ELR (cell line): Measurements from ENCODE around the gene UMAD1.
A peak's percentile ranks its signal among the peaks of the same experiment; 100 is the strongest.
"Not testable (repeated sequence)": the region's sequence is repeated elsewhere in the genome, so short reads cannot be mapped to it uniquely, and the experiment has no call there.

Experiments used
- DNase-seq: peaks from one replicate; pipeline ENCODE4 v3.0.0-alpha.2; 2015; ENCODE audit warnings: low read depth

Gene UMAD1

DNA sequence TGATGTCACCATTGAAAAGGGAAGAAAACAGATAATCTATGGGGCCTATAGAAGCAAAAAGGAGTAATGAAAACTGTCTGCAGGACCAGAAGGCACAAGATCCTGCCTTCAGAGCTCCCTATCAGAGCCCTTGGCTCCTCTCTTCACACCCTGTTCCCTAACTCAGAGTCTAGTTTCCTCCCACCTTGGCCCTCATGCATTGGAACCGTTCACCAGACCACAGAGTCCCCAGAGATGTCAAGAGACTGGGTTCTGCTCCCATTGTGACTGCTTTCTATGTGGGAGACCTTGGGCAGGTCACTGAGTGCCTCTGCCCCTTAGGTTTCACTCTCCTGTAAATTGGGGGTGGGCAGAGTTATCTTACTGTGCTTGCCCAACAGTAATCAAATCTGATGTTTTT is 158.0 kb downstream of the UMAD1 start:
- no peak for DNase-seq

DNA sequence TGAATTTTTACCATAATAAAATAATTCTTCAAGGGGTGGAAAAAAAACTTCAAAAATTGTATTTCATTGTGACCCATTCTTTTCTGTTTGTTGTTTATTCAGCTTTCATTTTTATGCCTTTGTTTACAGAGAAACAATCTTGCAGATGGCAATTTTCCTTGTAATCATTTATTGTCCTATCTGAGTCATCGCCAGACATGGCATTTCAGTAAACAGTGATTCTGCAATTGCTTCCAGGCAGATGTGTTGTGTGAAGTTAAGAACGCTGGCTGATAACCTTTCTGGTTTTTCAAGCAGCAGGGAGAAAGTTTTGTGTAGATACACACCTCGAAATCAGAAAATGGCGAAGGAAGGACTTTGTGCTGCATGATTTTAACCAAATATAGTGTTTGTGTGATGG is 158.6 kb downstream of the UMAD1 start:
- peak; percentile 67 for DNase-seq

DNA sequence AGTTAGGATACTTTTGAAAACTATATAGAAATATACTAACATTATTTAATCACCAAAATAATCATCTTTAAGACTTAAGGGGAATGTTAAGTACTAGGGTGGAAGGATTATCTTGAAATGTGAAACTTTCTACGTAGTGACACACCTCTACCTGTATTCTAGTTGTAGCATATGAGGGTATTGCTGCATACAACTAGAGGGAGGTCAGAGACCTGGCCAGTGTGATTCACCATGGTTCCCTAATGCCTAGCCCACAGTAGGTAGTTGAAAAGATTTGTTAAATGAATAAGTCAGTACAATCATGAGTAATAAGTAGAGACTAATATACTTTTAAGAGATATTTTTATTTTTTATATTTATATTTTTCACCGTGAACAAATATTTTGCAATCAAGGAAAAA is 162.0 kb downstream of the UMAD1 start:
- DNase-seq: no peak

DNA sequence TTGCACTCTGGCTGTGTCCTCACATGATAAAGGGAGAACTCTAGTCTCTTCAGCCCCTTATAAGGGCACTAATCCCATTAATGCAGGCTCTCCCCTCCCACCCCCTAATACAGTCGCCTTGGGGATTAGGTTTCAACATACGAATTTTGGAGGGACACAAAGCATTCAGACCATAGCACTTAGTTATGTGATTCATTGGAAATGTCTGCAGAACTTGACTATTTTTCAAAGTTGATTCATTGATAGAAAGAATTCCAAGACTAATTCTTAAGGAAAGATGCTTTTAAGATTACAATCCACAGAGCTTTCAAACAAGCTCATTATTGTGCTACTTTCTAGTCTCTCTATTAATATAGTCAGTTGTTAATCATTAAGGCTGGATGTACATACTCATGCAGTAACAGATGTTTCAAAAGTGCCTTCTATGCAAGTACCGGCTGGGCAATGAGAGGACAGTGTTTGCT is 163.2 kb downstream of the UMAD1 start:
- DNase-seq: no peak

DNA sequence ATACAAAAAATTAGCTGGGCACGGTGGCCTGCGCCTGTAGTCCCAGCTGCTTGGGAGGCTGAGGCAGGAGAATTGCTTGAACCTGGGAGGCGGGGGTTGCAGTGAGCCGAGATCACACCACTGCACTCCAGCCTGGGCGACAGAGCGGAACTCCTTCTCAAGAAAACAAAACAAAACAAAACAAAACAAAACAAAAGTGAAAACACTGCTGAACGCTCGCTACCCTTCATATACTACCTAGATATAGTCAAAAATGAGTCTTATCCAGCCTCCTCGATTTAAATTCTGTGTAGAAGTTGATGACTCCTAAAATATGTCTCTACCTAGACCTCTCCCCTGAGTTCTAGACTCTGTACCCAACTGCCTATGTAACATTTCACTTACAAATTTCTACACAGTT is 164.3 kb downstream of the UMAD1 start:
- DNase-seq: not testable (repeated sequence)

DNA sequence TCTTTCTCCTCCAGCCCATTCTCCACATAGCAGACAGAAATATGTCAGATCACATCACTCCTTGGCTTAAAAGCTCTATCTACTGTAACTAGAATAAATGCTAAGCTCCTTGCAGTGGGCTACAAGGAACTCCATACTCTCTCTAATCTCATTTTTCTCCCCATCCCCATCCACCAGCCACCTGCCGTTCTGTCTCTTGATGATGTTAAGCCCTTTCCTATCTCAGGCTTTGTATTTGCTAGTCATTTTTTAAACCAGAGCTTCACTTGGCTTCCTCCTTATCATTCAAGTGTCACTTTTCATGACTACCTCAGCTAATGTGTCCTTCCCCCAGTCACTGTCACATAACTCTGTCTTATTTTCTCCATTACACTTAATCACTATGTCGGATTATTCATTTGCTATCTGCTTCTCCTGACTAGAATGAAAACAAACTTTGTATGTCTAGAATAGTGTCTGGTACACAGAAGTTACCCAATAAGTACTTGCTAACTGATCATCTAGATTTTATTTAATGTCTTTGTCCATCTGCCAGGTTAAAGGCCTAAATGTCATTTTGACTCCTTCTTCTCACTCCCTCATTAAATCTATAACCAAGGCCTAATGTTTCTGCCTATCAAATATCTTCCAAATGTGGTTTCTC is 165.1 kb downstream of the UMAD1 start:
- DNase-seq: no peak

DNA sequence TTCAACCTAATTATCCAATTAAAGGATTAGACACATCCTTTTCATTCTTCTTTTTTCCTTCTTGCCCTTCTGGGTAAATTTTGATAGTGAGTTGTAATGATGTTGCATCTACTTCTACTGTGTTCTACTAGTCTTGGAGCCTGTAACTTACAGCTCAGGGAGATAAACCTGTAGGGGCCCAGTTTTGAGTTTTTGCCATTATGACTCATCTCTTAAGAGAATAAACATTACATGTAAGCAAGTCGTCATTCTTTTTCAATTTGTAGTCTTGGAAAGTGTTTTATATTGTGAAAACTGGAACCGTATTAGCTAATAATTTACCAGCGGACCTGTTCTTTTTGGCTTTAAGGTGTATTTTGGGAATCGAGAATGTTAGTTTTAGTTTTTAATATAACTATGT is 167.6 kb downstream of the UMAD1 start:
- peak; percentile 83 for DNase-seq

DNA sequence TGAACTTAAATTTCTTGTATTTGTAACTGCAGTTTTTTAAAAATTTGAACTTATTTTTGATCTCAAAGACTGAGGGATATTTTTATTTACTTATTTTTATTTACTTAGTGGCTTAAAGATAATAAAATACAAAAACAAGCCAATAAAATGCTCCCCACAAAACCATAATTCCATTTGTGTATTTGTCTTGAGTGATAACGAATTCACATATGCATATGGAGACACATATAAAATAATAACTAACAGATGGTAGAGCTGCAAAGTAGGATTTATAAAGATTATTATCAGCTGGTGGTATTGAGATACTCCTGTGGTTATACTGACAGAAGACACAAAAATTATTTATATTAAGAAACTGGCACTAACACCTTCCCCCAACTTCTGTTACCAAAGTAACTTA is 168.1 kb downstream of the UMAD1 start:
- DNase-seq: no peak

DNA sequence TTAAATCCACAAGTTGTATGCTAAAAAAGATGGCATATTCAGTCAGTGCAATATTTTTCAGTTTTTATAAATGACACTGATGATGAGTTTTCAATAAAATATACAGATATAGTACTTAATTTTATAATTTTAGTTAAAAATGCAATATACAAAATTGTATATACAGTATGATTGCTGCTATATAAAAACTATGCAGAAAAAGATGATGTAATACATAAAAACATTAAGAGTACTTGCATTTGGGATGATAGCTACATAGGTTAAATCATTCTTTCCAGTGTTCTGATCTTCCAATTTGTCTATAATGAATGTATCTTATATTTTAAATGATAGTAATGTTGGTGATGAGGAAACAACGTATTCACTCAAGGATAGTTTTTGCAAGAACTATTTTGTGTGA is 169.8 kb downstream of the UMAD1 start:
- DNase-seq: no peak

DNA sequence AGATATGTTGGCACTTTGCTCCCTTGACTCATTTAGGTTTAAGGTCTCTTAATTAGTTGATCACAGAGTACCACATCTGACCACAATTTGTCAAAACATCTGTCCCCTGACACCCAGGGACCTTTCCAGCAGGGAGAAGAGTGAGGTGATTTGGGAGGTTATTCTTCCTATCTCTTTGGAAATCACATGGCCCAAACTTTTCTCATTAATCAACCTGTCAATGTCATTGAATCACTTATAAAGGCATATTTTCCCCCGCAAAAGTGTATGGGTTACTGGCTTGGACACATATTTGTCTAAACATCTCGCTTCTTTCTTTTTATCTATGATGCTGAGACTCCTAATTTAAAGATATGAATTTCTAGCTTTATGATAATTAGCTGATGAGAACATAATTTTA is 170.3 kb downstream of the UMAD1 start:
- DNase-seq: no peak

DNA sequence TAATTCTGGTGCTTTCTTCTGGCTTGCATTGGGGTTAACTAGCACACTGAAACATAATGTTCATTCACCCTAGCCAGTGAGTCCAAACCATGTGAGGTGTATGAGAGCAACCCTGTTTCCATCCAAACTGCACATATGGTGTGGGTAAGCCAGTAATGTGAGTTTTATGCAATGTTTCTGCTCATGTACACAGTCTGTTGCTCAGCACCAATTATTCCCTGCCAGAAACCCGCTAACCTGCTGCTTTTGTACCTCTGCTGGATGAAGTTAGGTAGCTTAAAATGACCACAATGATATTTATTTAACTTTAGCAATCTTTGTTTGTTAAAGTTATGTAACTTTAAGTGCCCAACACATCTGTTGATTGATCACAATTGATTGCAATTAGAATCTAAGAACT is 171.6 kb downstream of the UMAD1 start:
- no peak for DNase-seq

DNA sequence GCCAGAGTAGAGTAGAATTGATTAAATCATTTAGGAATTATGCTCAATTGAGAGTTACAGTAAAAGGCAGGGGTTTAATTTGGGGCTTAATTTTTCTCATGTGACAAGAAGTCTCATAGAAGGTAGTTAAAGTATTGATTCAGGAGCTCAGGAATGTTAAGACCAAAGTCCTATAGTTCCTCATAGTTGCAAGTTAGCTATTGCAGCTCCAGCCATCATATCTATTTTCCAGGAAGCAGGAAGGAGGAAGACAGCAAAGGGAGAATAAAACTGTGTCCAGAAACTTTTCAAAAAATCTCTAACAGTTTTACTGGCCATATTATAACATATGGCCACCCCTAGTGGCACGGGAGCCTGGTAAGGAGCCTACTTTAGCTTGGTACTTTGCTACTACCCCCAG is 174.8 kb downstream of the UMAD1 start:
- no peak for DNase-seq

DNA sequence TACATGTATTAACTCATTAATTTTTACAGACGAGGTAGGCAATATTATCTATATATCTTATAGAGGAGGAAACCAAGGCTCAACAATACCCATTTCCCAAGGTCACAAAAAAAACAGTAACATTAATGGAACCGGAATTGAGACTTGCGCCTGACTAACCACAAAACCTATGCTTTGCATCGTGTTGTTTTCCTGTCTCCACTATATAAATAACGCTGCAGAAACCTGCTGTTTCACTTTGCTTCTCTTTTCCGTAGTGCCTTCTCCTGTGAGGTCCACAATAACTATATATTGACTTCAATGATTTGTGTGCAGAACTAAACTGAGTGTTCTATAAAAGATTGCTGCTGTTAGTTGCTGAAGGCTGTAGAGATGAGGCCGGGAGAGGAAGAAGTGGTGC is 175.5 kb downstream of the UMAD1 start:
- DNase-seq: no peak

DNA sequence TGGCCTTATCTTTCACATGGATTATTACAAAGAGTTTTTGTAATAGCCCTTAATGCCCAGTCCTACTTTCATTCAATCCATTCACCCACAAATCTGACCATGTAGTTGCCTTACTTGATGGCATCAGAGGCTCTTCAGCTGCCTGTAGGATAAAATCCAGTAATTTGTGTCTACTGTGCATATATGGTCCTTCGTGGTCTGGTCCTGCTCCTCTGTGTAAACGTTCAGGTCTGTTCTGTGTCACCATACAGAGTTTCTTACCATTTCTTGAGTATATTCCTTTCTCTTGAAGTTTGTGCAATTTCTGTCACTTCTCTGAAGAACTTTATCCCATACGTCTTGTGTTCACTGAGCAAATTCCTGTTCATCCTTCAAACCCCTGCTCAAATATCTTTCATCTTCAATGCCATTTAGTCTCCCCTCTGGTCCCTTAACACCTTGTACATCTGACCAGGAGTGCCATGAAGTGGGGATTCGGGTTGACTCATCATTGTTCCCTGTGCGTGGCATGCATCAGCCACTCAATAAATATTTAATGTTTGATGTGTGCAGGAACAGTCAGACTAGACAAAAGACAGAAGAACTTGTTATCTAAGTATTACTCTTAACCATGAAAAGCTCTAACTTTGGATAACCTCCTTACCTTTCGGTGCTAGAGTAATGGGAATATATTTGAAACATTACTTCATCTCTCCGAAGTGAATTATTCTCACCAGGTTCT is 176.4 kb downstream of the UMAD1 start:
- no peak for DNase-seq

DNA sequence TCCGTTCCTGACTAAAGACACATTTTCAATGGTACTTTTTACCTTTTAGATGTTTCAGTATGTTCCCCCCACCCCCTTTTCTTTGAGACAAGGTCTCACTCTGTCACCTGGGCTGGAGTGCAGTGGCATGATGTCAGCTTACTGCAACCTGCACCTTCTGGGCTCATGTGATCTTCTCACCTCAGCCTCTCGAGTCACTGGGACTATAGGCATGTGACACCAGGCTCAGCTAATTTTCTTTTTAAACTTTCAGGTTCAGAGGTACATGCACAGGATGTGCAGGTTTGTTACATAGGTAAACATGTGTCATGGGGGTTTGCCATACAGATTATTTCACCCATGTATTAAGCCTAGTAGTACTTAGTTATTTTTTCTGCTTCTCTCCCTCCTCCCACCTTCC is 177.2 kb downstream of the UMAD1 start:
- no peak for DNase-seq

DNA sequence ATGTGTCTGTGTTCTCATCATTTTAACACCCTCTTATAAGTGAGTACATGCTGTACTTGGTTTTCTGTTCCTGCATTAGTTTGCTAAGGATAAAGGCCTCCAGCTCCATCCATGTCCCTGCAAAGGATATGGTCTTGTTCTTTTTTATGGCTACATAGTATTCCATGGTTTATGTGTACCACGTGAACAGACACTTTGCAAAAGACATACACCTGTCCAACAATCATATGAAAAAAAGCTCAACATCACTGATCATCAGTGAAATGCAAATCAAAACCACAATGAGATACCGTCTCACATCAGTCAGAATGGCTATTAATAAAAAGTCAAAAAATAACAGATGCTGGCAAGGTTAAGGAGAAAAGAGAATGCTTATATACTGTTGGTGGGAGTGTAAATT is 177.6 kb downstream of the UMAD1 start:
- not testable (repeated sequence) for DNase-seq

DNA sequence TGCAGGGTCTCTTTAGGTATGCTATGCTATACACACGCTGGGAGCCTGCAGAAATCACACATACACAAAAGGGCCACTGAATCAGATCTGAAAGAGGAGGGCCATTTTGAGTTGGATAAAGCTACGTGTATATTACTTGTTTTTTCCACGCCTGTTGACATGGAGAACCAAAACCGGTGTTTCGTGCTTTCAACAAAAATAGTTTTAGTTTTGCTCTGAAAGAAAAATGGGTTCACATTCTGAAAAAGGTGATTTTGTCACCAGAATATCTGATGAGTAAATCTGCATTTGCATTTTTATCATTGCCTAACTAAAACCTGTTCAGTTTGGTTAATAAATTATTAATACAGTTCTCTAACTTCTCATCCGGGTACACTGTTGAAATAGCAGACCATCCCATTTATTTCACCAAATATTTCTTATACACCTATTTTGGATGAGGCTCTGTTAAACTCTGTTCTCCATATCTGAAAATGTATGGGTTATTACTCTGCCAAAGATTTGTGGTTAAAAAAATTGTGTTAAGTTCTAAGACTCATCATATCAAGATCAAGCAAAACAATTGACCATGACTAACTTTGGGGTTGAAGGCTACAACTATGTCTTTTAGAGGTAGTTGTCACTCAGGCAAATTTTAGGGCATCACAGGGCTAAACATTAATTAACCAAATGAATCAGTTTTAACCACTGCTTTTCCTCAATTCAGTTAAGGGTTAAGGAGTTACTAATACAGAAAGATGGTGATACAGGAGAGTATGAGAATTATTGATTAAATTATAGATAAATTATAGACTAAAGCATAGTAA is 179.1 kb downstream of the UMAD1 start:
- no peak for DNase-seq

DNA sequence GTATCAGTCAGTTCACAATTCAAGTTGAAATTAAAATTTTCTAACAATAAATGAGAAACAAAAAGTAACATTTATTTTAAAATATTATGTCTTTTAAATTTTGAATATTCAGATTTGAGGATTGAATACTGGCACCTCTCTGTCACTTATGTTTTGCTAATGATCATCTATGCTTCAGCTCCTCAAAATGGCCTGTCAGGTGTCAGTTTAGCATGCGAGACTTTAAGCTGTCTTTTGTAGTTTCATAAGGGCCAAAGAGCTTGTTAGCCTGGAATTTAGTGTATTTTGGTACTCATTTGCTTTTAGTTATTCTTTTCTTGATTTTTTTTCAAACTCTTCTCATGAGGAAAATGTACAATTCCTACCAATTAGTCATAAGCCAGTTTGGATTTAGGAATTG is 179.9 kb downstream of the UMAD1 start:
- no peak for DNase-seq

DNA sequence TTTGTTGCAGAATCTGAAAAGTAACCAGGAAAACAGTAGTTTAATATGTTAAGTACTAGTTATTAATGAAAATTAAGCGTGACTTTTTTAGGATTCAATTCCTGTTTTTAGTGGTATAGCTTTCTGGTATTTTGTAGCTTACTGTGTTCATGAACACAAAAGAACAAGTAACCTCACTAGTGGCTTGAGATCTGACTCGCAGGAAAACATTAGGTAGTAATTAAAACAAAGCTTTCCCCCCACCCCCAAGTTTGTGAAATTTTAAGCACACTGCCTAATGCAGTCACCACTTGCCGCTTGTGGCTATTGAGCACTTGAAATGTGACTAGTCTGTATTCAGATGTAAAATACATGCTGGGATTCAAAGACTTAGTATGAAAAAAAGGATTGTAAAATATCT is 180.4 kb downstream of the UMAD1 start:
- DNase-seq: no peak

DNA sequence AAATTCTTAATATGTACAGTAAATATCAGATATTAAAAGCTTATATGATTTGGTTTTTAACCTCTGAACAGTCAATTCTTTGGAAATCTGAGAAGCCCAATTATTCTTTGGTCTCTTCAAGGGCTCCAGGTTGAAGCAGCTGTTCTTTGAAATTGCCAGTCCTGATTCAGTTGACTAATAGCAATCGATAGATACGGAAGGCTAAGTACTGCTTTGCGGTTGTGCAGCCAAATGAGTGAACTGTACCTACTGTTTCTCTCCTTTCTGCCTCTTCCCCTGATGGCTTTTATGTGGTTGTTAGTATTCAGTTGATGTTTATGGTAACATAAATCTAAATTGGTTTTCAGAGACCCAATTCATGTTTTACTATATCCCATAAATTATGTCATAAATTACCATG is 181.0 kb downstream of the UMAD1 start:
- no peak for DNase-seq

DNA sequence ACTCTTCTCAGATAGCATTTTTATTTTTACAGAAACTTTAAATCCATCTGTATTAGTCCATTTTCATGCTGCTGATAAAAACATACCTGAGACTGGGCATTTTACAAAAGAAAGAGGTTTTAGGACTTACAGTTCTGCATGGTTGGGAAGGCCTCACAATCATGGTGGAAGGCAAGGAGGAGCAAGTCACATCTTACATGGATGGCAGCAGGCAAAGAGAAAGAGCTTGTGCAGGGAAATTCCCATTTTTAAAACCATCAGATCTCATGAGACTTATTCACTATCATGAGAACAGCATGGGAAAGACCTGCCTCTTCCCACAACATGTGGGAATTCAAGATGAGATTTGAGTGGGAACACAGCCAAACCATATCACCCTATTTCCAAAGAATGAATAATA is 184.7 kb downstream of the UMAD1 start:
- not testable (repeated sequence) for DNase-seq

DNA sequence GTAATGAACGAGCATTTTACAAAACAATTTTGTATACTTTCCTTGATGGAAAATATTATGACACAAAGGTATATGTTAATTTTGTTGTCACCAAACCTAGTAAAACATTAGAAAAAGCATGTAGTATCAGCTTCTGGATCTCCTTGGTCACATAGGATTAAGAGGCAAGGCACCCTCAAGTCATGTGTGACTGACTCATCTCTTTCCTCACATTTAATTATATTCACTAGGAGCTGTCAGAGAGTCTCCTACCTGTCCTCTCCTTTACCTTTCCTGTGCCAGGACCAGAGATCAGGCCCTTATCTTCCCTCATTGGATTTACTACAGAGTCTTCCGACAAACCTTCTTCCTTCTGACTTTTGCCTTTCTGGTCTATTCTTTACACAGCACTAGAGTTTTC is 189.1 kb downstream of the UMAD1 start:
- DNase-seq: no peak
